GM21447 (cell line): ENCODE data around the gene FAM241B.

ENCODE experiments used
- ATAC-seq: cut with Tn5 transposase; IDR thresholded peaks from one replicate; pipeline ENCODE4 v1.9.1; 2021; ENCODE audit not compliant: unreplicated experiment

Gene FAM241B

DNA sequence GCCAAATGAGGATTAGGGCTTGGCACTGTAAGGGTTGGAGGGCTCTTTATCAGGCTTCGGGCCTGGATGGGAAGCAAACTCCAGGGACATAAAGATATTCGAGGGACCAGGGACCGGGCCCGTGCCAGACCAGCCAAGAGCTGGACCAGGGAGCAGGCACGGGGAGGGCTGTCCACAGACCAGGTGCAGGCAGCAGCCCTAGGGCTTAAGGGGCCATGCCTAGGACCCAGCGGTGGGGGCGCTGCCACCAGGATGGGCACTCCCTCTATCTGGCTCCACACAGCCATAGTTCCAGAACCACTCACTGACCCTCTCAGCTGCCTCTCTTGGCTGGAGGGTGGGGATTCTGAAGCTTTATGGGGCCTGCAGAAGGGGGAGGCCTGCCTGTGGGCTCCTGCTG, 32.9 kb downstream of the FAM241B start:
- no peak for ATAC-seq

DNA sequence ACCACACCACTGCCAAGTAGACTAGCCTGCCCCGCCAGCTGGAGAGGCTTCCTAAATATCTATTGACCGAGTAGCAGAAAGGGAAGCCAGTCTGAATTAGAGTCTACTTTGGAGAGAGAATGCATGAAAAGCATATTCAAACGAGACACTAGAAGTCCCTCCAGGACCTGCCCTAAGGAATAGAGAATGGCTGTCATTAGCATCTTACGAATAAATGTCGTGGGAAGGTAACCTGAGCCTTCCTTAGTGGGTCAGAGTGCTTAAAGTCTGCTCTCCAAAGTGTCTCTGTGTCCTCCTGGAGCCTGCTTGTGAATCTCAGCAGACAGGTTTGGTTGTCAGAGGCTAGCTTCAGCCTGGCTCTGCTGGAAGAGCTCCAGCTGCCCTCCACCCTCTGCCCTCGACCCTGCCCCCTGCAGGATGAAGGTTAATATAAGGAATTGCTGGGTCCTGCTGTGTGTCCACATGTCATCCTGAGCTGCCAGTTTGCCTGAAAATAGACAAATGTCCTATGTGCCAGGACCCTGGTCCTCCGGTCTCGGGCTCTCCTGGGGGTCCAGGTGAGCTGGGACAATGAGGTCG, 33.4 kb downstream of the FAM241B start:
- ATAC-seq: no peak

GRCh38 chr10:69665474-69666320, 35.6 kb downstream of the FAM241B start:
- no peak for ATAC-seq

- ATAC-seq: no peak
Measured at GRCh38 chr10:69666756-69667155, 36.7 kb downstream of the FAM241B start.

GRCh38 chr10:69668721-69669120, 38.7 kb downstream of the FAM241B start:
- ATAC-seq: no peak

DNA sequence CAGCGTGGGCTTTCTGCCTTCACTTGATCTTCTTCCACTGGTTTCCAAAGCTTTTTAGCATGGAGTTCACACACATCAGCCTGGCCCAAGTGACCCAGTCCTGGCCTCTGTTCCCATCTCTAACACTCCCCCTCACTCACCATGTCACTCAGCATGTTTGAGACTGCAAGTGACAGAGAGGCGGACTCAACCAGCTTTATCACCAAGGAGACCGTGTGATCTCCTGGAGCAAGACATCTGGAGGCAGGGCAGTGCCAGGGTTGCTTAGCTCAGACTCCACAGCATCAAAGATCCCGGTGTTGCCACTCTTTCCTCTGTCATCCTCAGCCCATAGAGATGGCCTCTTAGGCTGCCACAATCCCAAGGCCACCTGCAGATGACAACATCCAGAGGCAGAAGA, 39.4 kb downstream of the FAM241B start:
- no peak for ATAC-seq

GRCh38 chr10:69673521-69673920, 43.5 kb downstream of the FAM241B start:
- no peak for ATAC-seq

GRCh38 chr10:69674786-69675185, 44.7 kb downstream of the FAM241B start:
- no peak for ATAC-seq

DNA sequence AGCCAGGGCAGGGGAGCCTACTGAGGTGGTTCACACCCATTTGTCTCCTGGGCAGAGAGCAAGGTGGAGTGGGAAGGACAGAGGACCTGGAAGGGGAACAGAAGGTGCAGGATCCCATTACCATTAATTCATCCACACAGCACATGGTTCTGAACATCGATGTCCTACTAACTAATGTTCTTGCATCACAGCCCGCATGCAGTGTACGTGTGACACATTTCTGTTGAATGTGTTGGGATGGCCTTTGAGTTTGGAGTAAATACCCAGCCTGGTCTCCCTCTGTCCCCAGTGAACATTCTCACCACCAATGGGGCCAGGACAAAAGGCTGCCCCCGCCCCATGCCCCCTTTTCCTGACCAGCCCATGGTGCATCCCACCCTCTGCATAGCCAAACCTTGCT, 46.3 kb downstream of the FAM241B start:
- no peak for ATAC-seq

DNA sequence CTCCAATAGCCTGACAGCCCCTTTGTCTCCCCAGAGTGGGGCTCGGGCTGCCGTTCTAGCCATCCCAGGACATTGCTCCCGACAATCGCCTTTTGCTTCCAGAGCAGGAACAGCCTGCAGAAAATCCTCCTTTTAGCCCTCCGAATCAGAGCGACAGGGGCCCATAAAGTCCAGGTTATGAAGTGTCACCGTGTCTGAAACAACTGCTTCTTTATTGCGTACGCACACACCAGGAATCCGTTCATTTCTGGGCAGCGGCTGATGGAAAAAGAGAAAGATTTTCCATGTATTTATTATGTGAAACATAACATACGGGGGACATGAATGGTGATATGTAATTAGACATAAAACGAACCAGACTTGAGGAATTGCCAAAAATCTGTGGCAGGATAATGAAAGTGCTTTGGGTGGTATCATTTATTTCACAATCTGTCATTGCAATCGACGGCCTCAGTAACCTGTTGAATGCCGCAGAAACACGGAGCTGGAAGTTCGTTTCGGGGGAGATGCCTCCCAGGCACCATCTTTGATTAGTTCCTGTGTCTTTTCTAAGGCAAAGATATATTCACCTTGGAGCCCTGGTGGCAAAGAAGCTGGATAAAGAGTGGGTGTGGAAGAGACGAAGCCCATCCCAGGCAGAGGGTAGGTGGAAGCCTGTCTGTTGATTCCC, 48.1 kb downstream of the FAM241B start:
- ATAC-seq: no peak

- no peak for ATAC-seq
Measured at GRCh38 chr10:69679736-69680135, 49.7 kb downstream of the FAM241B start.

GRCh38 chr10:69680610-69681009, 50.6 kb downstream of the FAM241B start:
- no peak for ATAC-seq

DNA sequence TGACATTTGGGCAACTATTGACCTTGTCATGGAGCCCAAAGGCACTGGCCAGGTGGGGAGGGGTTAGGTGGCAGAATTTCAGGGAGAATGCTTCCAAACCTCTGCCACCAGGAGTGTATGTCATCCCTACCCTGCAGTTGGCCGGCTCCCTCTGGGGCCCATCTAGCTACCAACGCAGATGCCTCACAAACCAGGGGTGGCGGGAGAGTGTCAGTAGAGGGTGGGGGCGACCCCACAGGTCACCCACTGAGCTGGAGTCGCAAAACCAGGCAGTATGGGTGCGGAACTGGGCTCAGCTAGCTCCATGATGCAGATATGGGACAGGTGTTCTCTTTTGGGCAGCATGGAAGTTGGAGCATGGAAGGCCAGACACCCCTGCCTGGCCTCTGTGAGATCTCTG, 51.4 kb downstream of the FAM241B start:
- no peak for ATAC-seq

DNA sequence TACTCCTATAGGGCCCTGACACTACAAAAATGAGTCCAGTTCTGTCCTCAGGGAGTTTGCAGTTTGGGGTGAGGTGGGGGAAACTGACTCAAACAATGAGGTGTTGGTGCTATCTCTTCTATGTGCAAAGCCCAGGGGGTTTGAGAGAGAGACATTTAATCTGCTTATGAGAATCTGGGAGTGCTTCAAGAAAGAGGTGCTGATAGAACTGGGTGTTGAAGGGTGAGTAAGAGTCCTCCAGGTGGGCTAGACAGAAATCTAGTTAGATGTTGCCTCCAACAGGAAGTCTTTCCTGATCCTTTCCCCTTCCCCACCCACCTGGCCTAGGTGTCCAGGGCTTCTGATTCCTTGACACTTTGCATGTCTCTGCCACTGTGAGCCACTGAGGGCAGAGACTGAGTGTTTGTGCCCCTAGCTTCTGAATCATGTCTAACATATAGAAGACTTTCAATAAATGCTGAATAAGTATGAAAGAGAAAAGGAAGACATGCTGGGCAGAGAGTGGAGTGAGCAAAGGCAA, 53.0 kb downstream of the FAM241B start:
- ATAC-seq: no peak
